Stimulated activated CD4-positive, alpha-beta T cell treated with anti-CD3 and anti-CD28 coated beads, Interleukin-12 subunit alpha, Interleukin-12 subunit beta, amount 100 ng/mL, for 48 hours (primary cell): ENCODE data around the gene ANKRD6.
A peak's percentile ranks its signal among the peaks of the same experiment; 100 is the strongest.
"Not testable (repeated sequence)": the region's sequence is repeated elsewhere in the genome, so short reads cannot be mapped to it uniquely, and the experiment has no call there.

Experiments
- DNase-seq, 3 donors: peaks; one replicate each; pipeline ENCODE4 v3.0.0-alpha.2; 2020; ENCODE audit warnings: low read depth in 2 of 3, low spot score in 1 of 3

The ANKRD6 gene

GRCh38 chr6:89591745-89592144 is 158.8 kb downstream of the ANKRD6 start:
- DNase-seq = no peak

- DNase-seq = no peak
Measured at GRCh38 chr6:89596056-89596455, 163.1 kb downstream of the ANKRD6 start.

- no peak for DNase-seq
Measured at GRCh38 chr6:89596484-89596883, 163.5 kb downstream of the ANKRD6 start.

- no peak for DNase-seq
Measured at GRCh38 chr6:89597372-89597771, 164.4 kb downstream of the ANKRD6 start.

- no peak for DNase-seq
Measured at GRCh38 chr6:89597988-89598387, 165.0 kb downstream of the ANKRD6 start.

GRCh38 chr6:89599727-89600126 is 166.8 kb downstream of the ANKRD6 start:
- DNase-seq = no peak

- no peak for DNase-seq
Measured at GRCh38 chr6:89602166-89602565, 169.2 kb downstream of the ANKRD6 start.

GRCh38 chr6:89604653-89605052 is 171.7 kb downstream of the ANKRD6 start:
- DNase-seq = no peak

GRCh38 chr6:89605861-89606260 is 172.9 kb downstream of the ANKRD6 start:
- no peak for DNase-seq

GRCh38 chr6:89610149-89610642 is 177.2 kb downstream of the ANKRD6 start:
- DNase-seq = peak; percentile 51 to 76 (median 65)

GRCh38 chr6:89611666-89612065 is 178.7 kb downstream of the ANKRD6 start:
- DNase-seq = no peak

- DNase-seq = no peak
Measured at GRCh38 chr6:89612121-89612520, 179.2 kb downstream of the ANKRD6 start.

GRCh38 chr6:89613790-89614189 is 180.8 kb downstream of the ANKRD6 start:
- DNase-seq = no peak

GRCh38 chr6:89615882-89616281 is 182.9 kb downstream of the ANKRD6 start:
- DNase-seq = no peak

- no peak for DNase-seq
Measured at GRCh38 chr6:89616531-89616930, 183.6 kb downstream of the ANKRD6 start.

GRCh38 chr6:89618026-89618425 is 185.1 kb downstream of the ANKRD6 start:
- no peak for DNase-seq

GRCh38 chr6:89619567-89619966 is 186.6 kb downstream of the ANKRD6 start:
- no peak for DNase-seq

GRCh38 chr6:89623749-89624148 is 190.8 kb downstream of the ANKRD6 start:
- DNase-seq = no peak

- DNase-seq = no peak
Measured at GRCh38 chr6:89630488-89630887, 197.5 kb downstream of the ANKRD6 start.

- not testable (repeated sequence) for DNase-seq
Measured at GRCh38 chr6:89636412-89636811, 203.5 kb downstream of the ANKRD6 start.

- DNase-seq = no peak
Measured at GRCh38 chr6:89637960-89638319, 205.0 kb downstream of the ANKRD6 start.

GRCh38 chr6:89638320-89639195 is 205.6 kb downstream of the ANKRD6 start, which contains the start of gene LYRM2:
Gene LYRM2 (minus strand): TSS chr6:89638747. CDS start chr6:89638716, 31 bp downstream.
- DNase-seq = peak; percentile 88 to 91 (median 89)

GRCh38 chr6:89640804-89641203 is 207.9 kb downstream of the ANKRD6 start:
- DNase-seq = no peak
